ENCODE results near the gene SERPINA5.
A peak's percentile ranks its signal among the peaks of the same experiment; 100 is the strongest.

Gene SERPINA5

DNA sequence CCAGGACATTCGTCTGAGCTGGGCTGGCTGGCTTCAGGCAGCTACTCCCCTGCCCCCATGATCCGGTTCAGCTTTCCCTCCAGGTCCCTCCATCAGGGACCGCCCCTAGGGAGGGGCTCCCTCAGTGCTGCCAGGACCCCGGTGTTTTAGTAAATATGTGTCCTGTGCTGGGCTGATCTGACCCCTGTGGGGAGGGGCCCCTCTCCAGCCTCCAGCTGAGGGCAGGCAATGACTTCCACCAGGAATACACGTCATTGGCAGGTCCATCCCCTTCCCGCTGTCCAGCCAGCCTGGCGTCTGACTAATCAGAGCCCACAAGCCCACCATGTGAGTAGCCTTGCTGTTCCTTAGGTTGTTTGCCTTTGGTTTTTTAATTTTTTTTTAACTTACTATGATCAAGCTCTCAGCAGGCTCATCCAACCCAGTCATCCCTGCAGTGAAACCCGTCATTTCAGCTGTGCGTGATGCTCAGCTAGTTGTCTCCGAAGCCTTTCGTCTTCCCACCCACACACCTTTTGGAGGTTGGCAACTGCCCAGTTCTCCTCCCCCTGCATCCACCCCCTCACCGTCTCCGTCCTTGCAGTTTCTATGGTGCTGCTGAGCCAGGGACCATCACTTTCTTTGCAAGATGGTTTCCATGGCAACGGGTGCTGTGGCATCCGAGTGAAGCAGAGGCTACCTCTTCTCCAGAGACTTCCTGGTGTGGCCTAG, 35.9 kb upstream of the SERPINA5 start:
- TF ChIP-seq, protein P1, sequence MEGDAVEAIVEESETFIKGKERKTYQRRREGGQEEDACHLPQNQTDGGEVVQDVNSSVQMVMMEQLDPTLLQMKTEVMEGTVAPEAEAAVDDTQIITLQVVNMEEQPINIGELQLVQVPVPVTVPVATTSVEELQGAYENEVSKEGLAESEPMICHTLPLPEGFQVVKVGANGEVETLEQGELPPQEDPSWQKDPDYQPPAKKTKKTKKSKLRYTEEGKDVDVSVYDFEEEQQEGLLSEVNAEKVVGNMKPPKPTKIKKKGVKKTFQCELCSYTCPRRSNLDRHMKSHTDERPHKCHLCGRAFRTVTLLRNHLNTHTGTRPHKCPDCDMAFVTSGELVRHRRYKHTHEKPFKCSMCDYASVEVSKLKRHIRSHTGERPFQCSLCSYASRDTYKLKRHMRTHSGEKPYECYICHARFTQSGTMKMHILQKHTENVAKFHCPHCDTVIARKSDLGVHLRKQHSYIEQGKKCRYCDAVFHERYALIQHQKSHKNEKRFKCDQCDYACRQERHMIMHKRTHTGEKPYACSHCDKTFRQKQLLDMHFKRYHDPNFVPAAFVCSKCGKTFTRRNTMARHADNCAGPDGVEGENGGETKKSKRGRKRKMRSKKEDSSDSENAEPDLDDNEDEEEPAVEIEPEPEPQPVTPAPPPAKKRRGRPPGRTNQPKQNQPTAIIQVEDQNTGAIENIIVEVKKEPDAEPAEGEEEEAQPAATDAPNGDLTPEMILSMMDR (IDR thresholded peaks at IDR 0.05; ENCODE audit: low read depth, low read length): no peak
- no peak for DNase-seq (ENCODE audit: extremely low read depth, low read depth)

DNA sequence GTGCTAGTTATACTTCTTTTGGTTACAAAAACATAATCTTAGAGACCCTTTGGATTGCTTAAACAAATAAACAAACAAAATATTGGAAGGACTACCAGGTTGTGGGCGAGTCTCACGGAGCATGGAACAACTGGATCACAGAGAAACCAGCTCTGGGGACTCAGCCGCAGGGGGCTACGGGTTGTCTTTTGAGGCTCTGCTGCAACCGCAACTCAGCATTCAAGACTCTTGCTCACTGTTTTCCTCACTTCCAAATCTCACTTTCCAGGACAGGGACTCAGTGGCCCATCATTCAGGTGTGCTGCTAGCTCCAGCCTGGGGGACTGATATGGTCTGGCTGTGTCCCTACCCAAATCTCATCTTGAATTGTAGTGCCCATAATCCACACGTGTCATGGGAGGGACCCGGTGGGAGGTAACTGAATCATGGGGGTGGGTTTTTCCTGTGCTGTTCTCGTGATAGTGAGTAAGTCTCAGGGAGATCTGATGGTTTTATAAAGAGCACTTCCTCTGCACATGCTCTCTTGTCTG, 34.0 kb upstream of the SERPINA5 start:
- no peak for DNase-seq (ENCODE audit: extremely low read depth, low read depth)
- TF ChIP-seq, protein P1 (IDR thresholded peaks at IDR 0.05; ENCODE audit: low read depth, low read length): no peak

DNA sequence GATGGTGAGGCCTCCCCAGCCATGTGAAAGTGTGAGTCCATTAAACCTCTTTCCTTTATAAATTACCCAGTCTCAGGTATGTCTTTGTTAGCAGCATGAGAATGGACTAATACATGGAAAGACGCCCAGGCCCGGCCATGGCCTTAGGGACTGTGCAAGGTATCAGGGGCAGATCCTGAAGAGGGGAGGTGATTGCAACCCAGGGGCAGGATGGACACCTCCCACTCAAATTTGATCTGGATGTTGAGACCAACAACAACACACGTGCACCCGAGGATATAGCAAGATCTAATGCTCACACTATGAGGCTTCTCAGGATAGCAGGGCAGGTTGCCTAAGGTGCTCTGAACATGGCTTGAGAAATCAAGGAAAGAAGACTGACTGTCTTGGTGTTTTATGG, 33.5 kb upstream of the SERPINA5 start:
- DNase-seq (ENCODE audit: extremely low read depth, low read depth): no peak
- TF ChIP-seq, protein P1 (IDR thresholded peaks at IDR 0.05; ENCODE audit: low read depth, low read length): no peak

DNA sequence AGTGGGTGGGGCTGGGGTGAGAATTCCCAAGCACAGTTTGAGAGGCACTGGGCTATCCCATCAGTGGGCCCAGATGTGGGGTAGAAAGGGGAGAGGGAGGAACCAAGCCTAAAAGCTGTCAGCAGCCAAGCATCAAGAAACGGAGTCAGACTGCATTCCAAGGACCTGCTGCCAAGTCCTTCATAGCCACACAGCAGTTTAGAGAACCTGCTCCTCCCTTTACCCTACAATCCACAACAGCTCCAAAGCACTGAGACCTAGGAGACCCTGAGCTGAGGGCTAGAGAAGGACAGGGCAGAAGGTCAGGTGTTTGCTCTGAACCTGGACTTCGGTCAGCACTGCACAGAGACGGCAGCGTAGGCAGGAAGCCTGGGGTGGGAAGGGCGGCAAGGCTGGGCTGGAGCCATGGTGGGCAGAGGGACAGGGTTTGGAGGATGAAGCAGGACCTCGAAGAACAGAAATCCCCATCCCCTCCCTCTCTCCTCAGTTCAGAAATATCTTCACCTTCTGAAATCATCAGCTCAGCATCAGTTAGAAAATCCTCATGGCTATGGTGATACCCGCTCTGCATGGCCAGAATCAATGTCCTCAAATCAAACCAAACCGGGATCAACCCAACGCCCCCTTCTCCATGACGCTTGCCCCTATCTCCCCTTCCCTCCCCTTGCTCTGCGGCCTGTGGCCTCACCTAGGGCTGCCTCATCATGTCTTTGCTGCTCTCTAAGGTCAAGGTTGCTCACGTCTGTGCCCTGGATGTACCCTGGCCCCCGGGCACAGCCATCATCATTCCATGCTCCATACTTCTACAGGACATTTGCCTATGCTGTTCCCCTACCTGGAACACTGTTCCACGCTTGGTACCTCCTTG, 32.9 kb upstream of the SERPINA5 start:
- TF ChIP-seq, protein P1 (IDR thresholded peaks at IDR 0.05; ENCODE audit: low read depth, low read length): no peak

DNA sequence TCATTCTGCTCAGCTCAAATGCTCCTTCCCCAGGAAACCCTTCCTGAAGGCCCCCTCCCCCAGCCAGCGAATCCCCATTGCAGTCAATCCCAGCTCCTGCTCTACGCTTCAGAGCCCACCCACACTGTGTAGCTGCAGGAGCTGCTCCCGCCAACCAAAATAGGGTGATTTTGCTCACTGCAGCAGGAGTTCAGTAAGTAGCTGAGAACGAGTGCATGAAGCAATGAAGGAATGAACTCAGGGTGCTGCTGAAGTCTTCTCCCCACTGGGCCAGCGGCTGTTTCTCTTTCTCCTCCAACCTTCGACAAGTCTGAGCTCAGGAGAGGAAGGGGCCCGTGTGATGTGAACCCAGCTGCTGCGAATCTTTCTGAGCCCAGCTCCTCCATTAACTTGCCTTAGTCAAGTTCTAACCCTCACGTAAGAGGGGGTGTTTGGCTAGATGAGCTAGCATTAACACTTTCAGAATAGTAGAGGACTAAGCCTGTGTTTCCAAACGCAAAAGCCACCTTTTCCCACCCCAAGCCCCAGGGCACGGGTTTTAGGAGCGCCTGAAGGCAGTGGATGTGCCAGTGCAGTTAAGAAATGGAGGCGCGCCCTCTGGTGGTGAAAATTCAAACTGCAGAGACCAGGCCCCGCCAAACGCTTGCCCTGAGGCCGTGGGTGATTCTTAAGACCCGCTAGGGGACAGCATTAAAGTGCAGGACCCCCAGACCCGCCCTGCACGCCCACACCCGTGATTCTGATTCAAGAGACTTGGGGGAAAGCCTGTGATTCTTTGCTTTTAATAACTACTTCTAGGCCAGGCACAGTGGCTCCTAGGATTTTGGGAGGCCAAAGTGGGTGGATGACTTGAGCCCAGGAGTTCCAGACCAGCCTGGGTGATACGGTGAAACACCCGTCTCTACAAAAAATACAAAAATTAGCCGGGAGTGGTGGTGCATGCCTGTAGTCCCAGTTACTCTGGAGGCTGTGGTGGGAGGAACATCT, 31.9 kb upstream of the SERPINA5 start:
- no peak for DNase-seq (ENCODE audit: extremely low read depth, low read depth)
- TF ChIP-seq, protein P1 (IDR thresholded peaks at IDR 0.05; ENCODE audit: low read depth, low read length): peak; percentile 86

More for the DNA sequence above, 32.9 kb upstream of the SERPINA5 start:
- no peak for DNase-seq (ENCODE audit: extremely low read depth, low read depth)

DNA sequence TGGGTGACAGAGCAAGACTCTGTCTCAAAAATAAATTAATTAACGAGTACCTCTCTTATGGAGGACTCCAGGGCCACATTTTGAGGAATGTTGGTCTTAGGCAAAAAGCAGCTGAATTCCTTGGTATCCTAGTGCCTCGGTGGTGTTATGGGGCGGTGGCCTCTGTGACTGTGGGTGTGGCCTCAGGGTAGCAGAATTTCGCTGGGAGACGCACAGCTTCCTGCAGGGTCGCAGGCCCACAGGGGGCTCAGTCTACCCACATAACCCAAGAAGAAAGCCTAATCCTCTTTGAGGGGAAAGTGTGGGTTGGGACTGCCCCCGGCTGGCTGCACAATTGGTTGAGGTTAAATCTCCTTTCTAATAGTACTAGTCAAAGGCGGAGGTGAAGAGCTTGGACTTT, 31.2 kb upstream of the SERPINA5 start:
- no peak for DNase-seq (ENCODE audit: extremely low read depth, low read depth)
- TF ChIP-seq, protein P1 (IDR thresholded peaks at IDR 0.05; ENCODE audit: low read depth, low read length): no peak
